ENCODE data around the gene SH3TC1. TPM values are rescaled to one million over a fixed set of nuclear protein-coding genes. Genes with fewer than 3 reads are reported as not detected.

The SH3TC1 gene
- total and polyA plus RNA-seq, 2 of the 13 experiments (the other 11 are each of a cell fraction or from before 2014, with no cell fraction given): 14.9 to 21.8 TPM

DNA sequence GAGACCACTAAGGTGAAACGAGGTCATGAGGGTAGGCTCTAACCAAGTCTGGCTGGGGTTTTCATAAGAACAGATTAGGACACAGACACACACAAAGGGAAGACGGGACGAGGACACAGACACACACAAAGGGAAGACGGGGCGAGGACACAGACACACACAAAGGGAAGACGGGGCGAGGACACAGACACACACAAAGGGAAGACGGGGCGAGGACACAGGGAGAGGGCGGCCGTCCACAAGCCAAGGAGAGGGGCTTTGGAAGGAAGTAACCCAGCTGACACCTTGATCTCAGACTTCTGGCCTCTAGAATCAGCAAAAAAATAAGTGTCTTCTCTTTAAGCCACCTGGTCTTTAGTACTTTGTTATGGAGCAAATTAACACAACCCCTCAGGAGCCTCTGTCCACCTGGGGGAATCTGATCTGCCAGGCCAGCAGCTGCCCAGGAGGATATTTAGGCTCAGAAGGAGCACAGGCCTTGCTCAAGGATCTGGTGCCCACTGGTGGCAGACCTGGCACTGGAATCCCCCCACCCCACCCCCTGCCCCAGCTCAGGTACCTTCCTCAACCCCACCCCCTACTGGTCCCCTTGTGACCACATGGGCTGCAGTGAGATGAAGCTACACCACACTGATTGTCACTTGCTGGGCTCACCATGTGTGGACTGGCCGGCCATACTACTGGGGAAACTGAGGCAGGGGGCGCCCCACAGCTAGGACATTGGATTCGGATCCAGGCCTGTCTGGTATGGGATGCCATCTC, 43.2 kb upstream of the SH3TC1 start:
- Histone ChIP-seq H3K4me2 (ENCODE audit: low read depth, low read length) (no peak overlapping the region), H3K27ac (ENCODE audit: extremely low read length, insufficient read depth, low read length) (no peak overlapping the region), H3K4me3 (replicated peaks in 1 of 3; ENCODE audit: insufficient read depth in 1 of 3, low read depth in 2 of 3, low read length in 3 of 3) (no peak overlapping the region), H3K79me2 (ENCODE audit: insufficient read depth, low read length) (no peaks in the 10 kb centered on the region), H3K36me3 (replicated peaks in 1 of 2; ENCODE audit: control insufficient read depth in 1 of 2, insufficient read depth in 2 of 2, low read length in 2 of 2) (no peaks in the 10 kb centered on the region), H3K9me3 (ENCODE audit: low read length) (no peaks in the 10 kb centered on the region), H3K4me1 (ENCODE audit: insufficient read depth, low read length) (peaks cover 7% of the 10 kb centered on the region; the same call in 1 of the 2 replicates), H3K9ac (ENCODE audit: insufficient read depth, low read depth, low read length) (no peak overlapping the region), H3K27me3 (ENCODE audit: control insufficient read depth in 1 of 2, insufficient read depth in 2 of 2, low read length in 2 of 2) (peaks cover 12 to 62% of the 10 kb centered on the region in 2 experiments), H2AFZ (ENCODE audit: low read length) (no peak overlapping the region), H4K20me1 (ENCODE audit: insufficient read depth, low read length) (no peaks in the 10 kb centered on the region)
- in situ Hi-C loops (cut with HindIII; ENCODE audit: extremely low pct_ligation_motif_present, low pct_unique_long_range_greater_than_20kb) (no loop called here), intact Hi-C loops (cut with micrococcal nuclease; ENCODE audit: unreplicated experiment) (no loop called here)
- no peak for ATAC-seq
- ChIA-PET POLR2A (no interaction called here), CTCF (ENCODE audit: low intra/inter-chr PET ratio, low total read pairs) (no interaction called here)
- WGBS (ENCODE audit: low lambda C conversion rate): 50% methylated on average over 13 of the region's 14 CpGs
- TF ChIP-seq SOX13 (IDR thresholded peaks at IDR 0.05) (no peak), SOX13 (CRISPR knock-in tag; conservative IDR thresholded peaks at IDR 0.05 in 1 of 2, IDR thresholded peaks at IDR 0.05 in 1 of 2) (no peak), ZFP90 (CRISPR knock-in tag; IDR thresholded peaks at IDR 0.05; ENCODE audit: borderline replicate concordance) (no peak), ZSCAN25 (CRISPR knock-in tag; IDR thresholded peaks at IDR 0.05) (no peak), ZFP36L2 (CRISPR knock-in tag; IDR thresholded peaks at IDR 0.05) (no peak), NFE2L2 (IDR thresholded peaks at IDR 0.05; ENCODE audit: low read length) (no peak), ZBTB8A (CRISPR knock-in tag; IDR thresholded peaks at IDR 0.05; ENCODE audit: borderline replicate concordance, low read depth) (no peak), GFI1 (CRISPR knock-in tag; IDR thresholded peaks at IDR 0.05; ENCODE audit: borderline replicate concordance) (no peak), DNMT3B (CRISPR knock-in tag; conservative IDR thresholded peaks at IDR 0.05) (no peak), ZBTB21 (CRISPR knock-in tag; IDR thresholded peaks at IDR 0.05) (no peak), ZNF878 (CRISPR knock-in tag; IDR thresholded peaks at IDR 0.05) (no peak), MEIS1 (CRISPR knock-in tag; IDR thresholded peaks at IDR 0.05; ENCODE audit: borderline replicate concordance) (no peak), EEA1 (CRISPR knock-in tag; IDR thresholded peaks at IDR 0.05; ENCODE audit: borderline replicate concordance) (no peak), IRX3 (CRISPR knock-in tag; IDR thresholded peaks at IDR 0.05; ENCODE audit: borderline replicate concordance, low read depth) (no peak), ZBTB1 (CRISPR knock-in tag; IDR thresholded peaks at IDR 0.05; ENCODE audit: borderline replicate concordance) (no peak), HDAC1 (CRISPR knock-in tag; IDR thresholded peaks at IDR 0.05) (no peak)
- TF ChIP-seq, protein P1, sequence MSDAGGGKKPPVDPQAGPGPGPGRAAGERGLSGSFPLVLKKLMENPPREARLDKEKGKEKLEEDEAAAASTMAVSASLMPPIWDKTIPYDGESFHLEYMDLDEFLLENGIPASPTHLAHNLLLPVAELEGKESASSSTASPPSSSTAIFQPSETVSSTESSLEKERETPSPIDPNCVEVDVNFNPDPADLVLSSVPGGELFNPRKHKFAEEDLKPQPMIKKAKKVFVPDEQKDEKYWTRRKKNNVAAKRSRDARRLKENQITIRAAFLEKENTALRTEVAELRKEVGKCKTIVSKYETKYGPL (CRISPR knock-in tag; IDR thresholded peaks at IDR 0.05): no peak
- TF ChIP-seq, protein P2, sequence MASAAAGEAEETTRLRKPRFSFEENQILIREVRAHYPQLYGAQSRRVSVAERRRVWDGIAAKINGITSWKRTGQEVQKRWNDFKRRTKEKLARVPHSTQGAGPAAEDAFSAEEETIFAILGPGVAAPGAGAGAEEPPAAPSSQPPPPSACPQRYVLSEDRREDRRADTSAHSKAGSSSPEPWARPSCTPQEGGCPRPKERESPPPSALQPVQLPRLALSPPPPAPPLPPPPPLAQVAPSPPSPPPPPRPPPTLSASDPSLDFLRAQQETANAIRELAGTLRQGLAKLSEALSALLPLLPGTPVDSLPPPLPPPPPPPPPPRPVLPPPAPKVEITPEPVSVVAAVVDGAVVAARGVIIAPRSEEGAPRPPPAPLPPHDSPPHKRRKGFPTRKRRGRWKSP (CRISPR knock-in tag; IDR thresholded peaks at IDR 0.05): no peak
- TF ChIP-seq, protein P3, sequence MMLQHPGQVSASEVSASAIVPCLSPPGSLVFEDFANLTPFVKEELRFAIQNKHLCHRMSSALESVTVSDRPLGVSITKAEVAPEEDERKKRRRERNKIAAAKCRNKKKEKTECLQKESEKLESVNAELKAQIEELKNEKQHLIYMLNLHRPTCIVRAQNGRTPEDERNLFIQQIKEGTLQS (CRISPR knock-in tag; IDR thresholded peaks at IDR 0.05): no peak
- no TSS peak for BruUV-seq (replicated peaks)
- no peak for DNase-seq (ENCODE audit: low spot score)
- FAIRE-seq: no peak

All from HepG2 (cell line).